ENCODE measurements around the gene NELL1. TPM values are rescaled to one million over a fixed set of nuclear protein-coding genes. Genes with fewer than 3 reads are reported as not detected.

Gene NELL1
- total and polyA plus RNA-seq, 10 donors, result 0.20 TPM; not detected in 9

- H3K9me3 ChIP-seq, result no peaks in the 10 kb centered on the region
- H3K36me3 ChIP-seq, result no peaks in the 10 kb centered on the region
- no peak for DNase-seq
- no peak for TF ChIP-seq POLR2A (IDR thresholded peaks at IDR 0.05)
- no peak for TF ChIP-seq POLR2AphosphoS5 (IDR thresholded peaks at IDR 0.05)
- TF ChIP-seq CTCF (IDR thresholded peaks at IDR 0.05 in 8 of 11, conservative IDR thresholded peaks at IDR 0.05 in 3 of 11), result no peak
- no peaks in the 10 kb centered on the region for H3K27me3 ChIP-seq (replicated peaks in 1 of 7)
- WGBS, 5 donors, result 59 to 68% (median 64%) methylated on average over 7 of the region's 7 CpGs
- H3K4me3 ChIP-seq, result no peak overlapping the region
- H3K27ac ChIP-seq, result no peak overlapping the region
- intact Hi-C loops (cut with DNase I; ENCODE audit: low total_unique reads), result no loop called here
- no peaks in the 10 kb centered on the region for H3K4me1 ChIP-seq
These were observed 304.7 kb downstream of the NELL1 start for GRCh38 chr11:20973940-20974559.

GRCh38 chr11:20980736-20981135 lies 311.4 kb downstream of the NELL1 start:
- peaks cover 0 to 2% (median 0%) of the 10 kb centered on the region in 8 donors for H3K9me3 ChIP-seq
- no peak for TF ChIP-seq CTCF (IDR thresholded peaks at IDR 0.05 in 8 of 11, conservative IDR thresholded peaks at IDR 0.05 in 3 of 11)
- no peak for TF ChIP-seq POLR2AphosphoS5 (IDR thresholded peaks at IDR 0.05)
- TF ChIP-seq POLR2A (IDR thresholded peaks at IDR 0.05), result no peak
- no peak overlapping the region for H3K4me3 ChIP-seq
- no peak for DNase-seq
- H3K36me3 ChIP-seq, result no peaks in the 10 kb centered on the region
- no peaks in the 10 kb centered on the region for H3K27me3 ChIP-seq (replicated peaks in 1 of 7)
- intact Hi-C loops (cut with DNase I; ENCODE audit: low total_unique reads), result no loop called here
- no peak overlapping the region for H3K27ac ChIP-seq
- H3K4me1 ChIP-seq, result no peaks in the 10 kb centered on the region

- H3K27ac ChIP-seq, result no peak overlapping the region
- peaks cover 0 to 23% (median 0%) of the 10 kb centered on the region in 8 donors for H3K9me3 ChIP-seq
- no peaks in the 10 kb centered on the region for H3K36me3 ChIP-seq
- no peak for DNase-seq
- 67 to 84% (median 78%) methylated on average over 1 of the region's 1 CpG for WGBS, 5 donors
- intact Hi-C loops (cut with DNase I; ENCODE audit: low total_unique reads), result no loop called here
- no peak for TF ChIP-seq POLR2AphosphoS5 (IDR thresholded peaks at IDR 0.05)
- H3K4me1 ChIP-seq, result no peaks in the 10 kb centered on the region
- no peaks in the 10 kb centered on the region for H3K27me3 ChIP-seq (replicated peaks in 1 of 7)
- H3K4me3 ChIP-seq, result no peak overlapping the region
These were observed 321.1 kb downstream of the NELL1 start for GRCh38 chr11:20990447-20990846.

- H3K9me3 ChIP-seq, result peaks cover 0 to 16% (median 0%) of the 10 kb centered on the region in 8 donors
- 74 to 93% (median 85%) methylated on average over 5 to 6 of the region's 6 CpGs for WGBS, 5 donors
- TF ChIP-seq CTCF (IDR thresholded peaks at IDR 0.05 in 8 of 11, conservative IDR thresholded peaks at IDR 0.05 in 3 of 11) (no peak), POLR2AphosphoS5 (IDR thresholded peaks at IDR 0.05) (no peak), POLR2A (IDR thresholded peaks at IDR 0.05) (no peak)
These were observed 322.1 kb downstream of the NELL1 start for GRCh38 chr11:20991471-20991870.

More at GRCh38 chr11:20991471-20991870, 322.1 kb downstream of the NELL1 start:
- H3K27ac ChIP-seq, result no peak overlapping the region
- intact Hi-C loops (cut with DNase I; ENCODE audit: low total_unique reads), result no loop called here
- H3K27me3 ChIP-seq (replicated peaks in 1 of 7), result no peaks in the 10 kb centered on the region
- no peaks in the 10 kb centered on the region for H3K4me1 ChIP-seq
- no peak for DNase-seq
- H3K4me3 ChIP-seq, result no peak overlapping the region
- H3K36me3 ChIP-seq, result no peaks in the 10 kb centered on the region

Measured in spleen (tissue), 11 donors.